ENCODE results near the gene SLC38A10.

The SLC38A10 gene

DNA sequence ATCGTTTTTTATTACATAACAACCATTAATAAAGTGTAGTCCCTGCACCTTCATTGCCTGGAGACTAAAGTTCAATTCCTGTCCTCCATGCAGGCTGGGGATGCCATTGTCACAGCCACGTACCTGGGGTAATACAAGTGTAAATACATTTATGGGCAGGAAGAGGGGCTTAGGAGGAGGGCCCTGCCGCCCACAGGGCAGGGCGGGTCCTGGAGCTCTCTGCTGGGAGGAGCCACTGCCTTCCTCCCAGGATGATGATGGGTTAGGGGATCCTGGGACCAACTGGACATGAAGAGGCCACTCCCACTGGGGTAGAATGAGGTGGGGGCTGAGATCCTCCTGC, 44.1 kb upstream of the SLC38A10 start:
- H3K4me3 ChIP-seq (replicated peaks in 1 of 2; ENCODE audit: low read depth in 2 of 2, low read length in 2 of 2): no peak overlapping the region
- DNase-seq (ENCODE audit: low read depth in 2 of 2): no peak
- TF ChIP-seq, protein P1, sequence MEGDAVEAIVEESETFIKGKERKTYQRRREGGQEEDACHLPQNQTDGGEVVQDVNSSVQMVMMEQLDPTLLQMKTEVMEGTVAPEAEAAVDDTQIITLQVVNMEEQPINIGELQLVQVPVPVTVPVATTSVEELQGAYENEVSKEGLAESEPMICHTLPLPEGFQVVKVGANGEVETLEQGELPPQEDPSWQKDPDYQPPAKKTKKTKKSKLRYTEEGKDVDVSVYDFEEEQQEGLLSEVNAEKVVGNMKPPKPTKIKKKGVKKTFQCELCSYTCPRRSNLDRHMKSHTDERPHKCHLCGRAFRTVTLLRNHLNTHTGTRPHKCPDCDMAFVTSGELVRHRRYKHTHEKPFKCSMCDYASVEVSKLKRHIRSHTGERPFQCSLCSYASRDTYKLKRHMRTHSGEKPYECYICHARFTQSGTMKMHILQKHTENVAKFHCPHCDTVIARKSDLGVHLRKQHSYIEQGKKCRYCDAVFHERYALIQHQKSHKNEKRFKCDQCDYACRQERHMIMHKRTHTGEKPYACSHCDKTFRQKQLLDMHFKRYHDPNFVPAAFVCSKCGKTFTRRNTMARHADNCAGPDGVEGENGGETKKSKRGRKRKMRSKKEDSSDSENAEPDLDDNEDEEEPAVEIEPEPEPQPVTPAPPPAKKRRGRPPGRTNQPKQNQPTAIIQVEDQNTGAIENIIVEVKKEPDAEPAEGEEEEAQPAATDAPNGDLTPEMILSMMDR (IDR thresholded peaks at IDR 0.05; ENCODE audit: low read depth, low read length): no peak

DNA sequence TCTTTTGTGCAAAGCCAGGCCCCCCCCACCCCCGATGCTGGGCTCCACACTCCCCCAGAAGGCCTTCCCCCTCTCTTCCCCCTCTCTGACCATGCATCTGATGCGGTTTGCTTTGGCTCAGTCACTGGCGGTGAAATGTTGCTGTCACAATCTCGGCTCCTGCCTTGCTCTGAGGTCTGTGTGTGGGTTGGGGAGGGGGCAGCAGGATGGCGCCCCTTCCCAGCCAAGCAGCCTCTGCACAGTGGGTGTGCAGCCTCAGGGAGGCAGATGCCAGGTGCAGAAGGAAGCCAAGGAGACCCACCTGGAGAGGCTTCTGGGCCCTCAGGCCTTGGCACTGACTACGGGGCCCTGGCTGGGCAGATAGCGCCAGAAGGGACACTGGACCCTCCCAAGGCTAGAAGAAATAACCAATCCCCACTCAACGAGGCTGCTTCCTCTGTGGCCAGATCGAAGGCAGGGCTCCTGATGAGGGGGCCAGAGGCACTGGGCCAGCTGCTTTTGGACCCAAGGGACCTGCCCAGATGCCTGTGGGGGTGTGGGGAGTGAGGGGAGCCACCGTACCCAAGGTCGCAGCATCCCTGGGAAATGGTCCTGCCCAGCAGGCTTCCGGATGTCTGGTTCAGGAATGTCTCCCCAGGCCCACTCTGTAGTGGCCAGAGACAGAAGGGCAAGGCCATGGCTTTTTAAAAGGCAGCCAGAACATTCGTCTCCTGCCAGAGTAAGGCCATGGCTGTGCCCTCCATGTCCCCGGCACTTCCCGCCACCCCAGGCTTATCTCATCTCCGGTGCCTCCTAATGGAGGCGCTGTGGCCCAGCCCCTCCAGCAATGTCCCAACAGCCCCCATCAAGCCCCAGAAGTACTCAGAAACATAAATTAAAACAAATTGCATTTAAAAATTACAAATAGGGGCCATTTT, 43.4 kb upstream of the SLC38A10 start:
- no peak overlapping the region for H3K4me3 ChIP-seq (replicated peaks in 1 of 2; ENCODE audit: low read depth in 2 of 2, low read length in 2 of 2)
- DNase-seq (ENCODE audit: low read depth in 2 of 2): peak in 1 of 2 donors; percentile 44
- TF ChIP-seq, protein P1 (IDR thresholded peaks at IDR 0.05; ENCODE audit: low read depth, low read length): no peak

DNA sequence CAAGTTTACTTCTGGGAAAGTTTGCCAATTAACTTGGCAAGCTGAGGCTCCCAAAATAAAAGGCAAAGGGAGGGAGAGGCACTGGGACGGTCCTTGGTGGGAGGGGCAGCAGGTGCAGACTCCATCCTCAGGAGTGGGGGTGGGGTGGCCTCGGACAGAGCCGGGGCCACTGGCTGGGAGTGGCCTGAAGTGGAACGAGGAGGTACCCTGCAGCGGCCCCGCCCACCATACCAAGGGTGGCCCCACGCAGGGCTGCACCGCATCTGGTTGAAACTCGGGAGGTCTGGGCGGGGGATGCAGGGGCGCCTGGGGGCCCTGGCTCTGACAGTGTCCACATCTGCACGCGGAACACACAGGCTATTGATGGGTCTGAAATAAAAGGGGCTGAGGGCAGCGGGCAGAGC, 42.4 kb upstream of the SLC38A10 start:
- no peak overlapping the region for H3K4me3 ChIP-seq (replicated peaks in 1 of 2; ENCODE audit: low read depth in 2 of 2, low read length in 2 of 2)

DNA sequence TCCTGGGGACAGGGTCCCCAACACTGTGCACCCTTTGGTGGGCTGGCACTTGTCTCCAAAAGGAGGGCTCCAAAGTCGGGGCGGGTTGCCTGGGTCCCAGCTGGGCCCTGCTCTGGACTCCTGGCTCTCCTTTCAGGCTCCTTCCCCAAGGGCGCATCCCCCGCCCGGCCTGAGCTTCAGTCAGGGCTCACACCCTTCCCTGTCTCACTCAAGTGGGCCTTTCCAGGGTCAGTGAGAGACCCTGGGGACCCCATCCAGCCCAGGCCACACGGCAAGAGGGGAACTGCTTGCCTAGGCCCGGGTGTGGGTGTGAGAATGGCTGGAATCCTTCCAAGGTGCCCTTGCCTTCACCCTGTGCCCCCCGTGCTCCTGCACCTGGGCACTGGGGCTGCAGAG, 41.8 kb upstream of the SLC38A10 start:
- H3K4me3 ChIP-seq (replicated peaks in 1 of 2; ENCODE audit: low read depth in 2 of 2, low read length in 2 of 2): no peak overlapping the region
- no peak for DNase-seq (ENCODE audit: low read depth in 2 of 2)
- TF ChIP-seq, protein P1 (IDR thresholded peaks at IDR 0.05; ENCODE audit: low read depth, low read length): no peak

More for the DNA sequence above, 42.4 kb upstream of the SLC38A10 start:
- no peak for DNase-seq (ENCODE audit: low read depth in 2 of 2)
- TF ChIP-seq, protein P1 (IDR thresholded peaks at IDR 0.05; ENCODE audit: low read depth, low read length): no peak

DNA sequence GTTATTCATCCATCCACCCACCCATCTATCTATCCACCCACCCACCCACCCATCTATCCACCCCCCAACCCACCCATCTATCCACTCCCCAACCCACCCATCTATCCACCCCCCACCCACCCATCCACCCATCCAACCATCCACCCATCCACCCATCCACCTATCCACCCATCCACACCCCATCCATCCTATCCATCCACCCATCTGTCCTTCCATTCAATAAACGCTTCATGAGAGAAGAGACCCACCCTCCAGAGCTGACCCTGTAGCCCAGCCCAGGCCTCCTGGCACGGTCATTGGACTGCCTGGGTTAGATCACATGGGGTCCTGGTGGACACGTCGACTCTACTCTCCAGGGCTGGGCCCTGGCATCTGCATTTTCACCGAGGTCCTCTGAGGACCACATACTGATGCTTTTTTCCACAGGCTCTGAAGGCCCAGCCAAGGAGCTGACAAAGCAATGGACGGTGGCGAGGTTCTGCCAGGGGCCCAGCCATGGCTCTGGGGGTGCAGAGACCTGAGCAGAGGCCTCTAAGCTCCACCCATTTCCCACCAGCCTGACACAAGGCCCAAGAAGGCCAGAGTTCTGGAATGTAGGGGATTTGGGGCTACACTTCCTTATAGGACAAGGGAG, 41.3 kb upstream of the SLC38A10 start:
- TF ChIP-seq, protein P1 (IDR thresholded peaks at IDR 0.05; ENCODE audit: low read depth, low read length): no peak
- no peak for DNase-seq (ENCODE audit: low read depth in 2 of 2)
- H3K4me3 ChIP-seq (replicated peaks in 1 of 2; ENCODE audit: low read depth in 2 of 2, low read length in 2 of 2): no peak overlapping the region

DNA sequence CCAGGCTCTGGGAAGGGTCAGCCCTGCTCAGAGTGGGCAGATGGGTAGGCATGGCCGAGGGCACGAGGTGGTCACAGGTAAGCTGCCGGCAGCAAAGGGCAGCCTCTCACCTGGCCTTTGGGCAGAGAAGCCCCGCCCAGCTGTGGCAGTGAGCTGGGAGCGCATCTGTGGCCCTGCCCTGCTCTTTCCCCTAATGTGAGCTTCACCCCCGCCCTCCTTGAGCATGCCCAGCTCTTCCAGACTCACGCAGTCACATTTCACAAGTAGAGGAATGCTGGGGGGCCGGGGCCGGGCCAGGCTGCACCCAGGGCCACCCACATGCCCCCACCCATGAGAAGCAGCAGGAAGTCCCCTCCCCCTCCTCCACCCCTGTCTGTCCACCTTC, 40.7 kb upstream of the SLC38A10 start:
- no peak overlapping the region for H3K4me3 ChIP-seq (replicated peaks in 1 of 2; ENCODE audit: low read depth in 2 of 2, low read length in 2 of 2)
- TF ChIP-seq, protein P1 (IDR thresholded peaks at IDR 0.05; ENCODE audit: low read depth, low read length): no peak
- no peak for DNase-seq (ENCODE audit: low read depth in 2 of 2)
